Hepatocyte (in vitro differentiated cells): Measurements from ENCODE around the gene OR4F15. TPM values are rescaled to one million over a fixed set of nuclear protein-coding genes. Genes with fewer than 3 reads are reported as not detected.

ENCODE experiments used
- DNase-seq: peaks from one replicate; pipeline ENCODE4 v3.0.0-alpha.2; 2016; ENCODE audit warnings: low spot score
- H2AFZ ChIP-seq: fragments of 200-600 bp; sonication (generic); 2 replicates; pipeline ENCODE4 v1.6.0; 2016; ENCODE audit warnings: antibody characterized with exemption, mild to moderate bottlenecking
- H3K27ac ChIP-seq: fragments of 200-600 bp; sonication (generic); 2 replicates; pipeline ENCODE4 v1.5.1; 2016; ENCODE audit warnings: mild to moderate bottlenecking
- H3K27me3 ChIP-seq: fragments of 200-600 bp; sonication (generic); 2 replicates; pipeline ENCODE4 v1.6.1; 2016
- H3K36me3 ChIP-seq: fragments of 200-600 bp; sonication (generic); replicated peaks from 2 replicates; pipeline ENCODE4 v1.5.1; 2016; ENCODE audit warnings: low read depth; ENCODE audit not compliant: insufficient read depth
- H3K4me1 ChIP-seq: fragments of 200-600 bp; sonication (generic); 2 replicates; pipeline ENCODE4 v1.5.1; 2016; ENCODE audit warnings: mild to moderate bottlenecking, moderate library complexity; ENCODE audit not compliant: insufficient read depth
- H3K4me2 ChIP-seq: fragments of 200-600 bp; sonication (generic); 2 replicates; pipeline ENCODE4 v1.6.0; 2016
- H3K4me3 ChIP-seq: fragments of 200-600 bp; sonication (generic); 2 replicates; pipeline ENCODE4 v1.5.1; 2016; ENCODE audit warnings: mild to moderate bottlenecking
- H3K79me2 ChIP-seq: fragments of 200-600 bp; sonication (generic); 2 replicates; pipeline ENCODE4 v1.6.0; 2017; ENCODE audit warnings: mild to moderate bottlenecking
- H3K9me2 ChIP-seq: fragments of 200-600 bp; sonication (generic); replicated peaks from 2 replicates; pipeline ENCODE4 v1.6.0; 2017; ENCODE audit warnings: mild to moderate bottlenecking; ENCODE audit not compliant: insufficient read depth
- H3K9me3 ChIP-seq: fragments of 200-600 bp; sonication (generic); 2 replicates; pipeline ENCODE4 v1.5.1; 2016; ENCODE audit warnings: low read depth, mild to moderate bottlenecking
- H4K20me1 ChIP-seq: fragments of 200-600 bp; sonication (generic); 2 replicates; pipeline ENCODE4 v1.6.0; 2016; ENCODE audit warnings: mild to moderate bottlenecking; ENCODE audit not compliant: insufficient read depth, poor library complexity, severe bottlenecking
- CTCF ChIP-seq: fragments of 200-600 bp; sonication (generic); IDR thresholded peaks from 2 replicates; pipeline ENCODE4 v1.5.1; 2016; ENCODE audit warnings: antibody characterized with exemption, mild to moderate bottlenecking; ENCODE audit not compliant: poor library complexity
- EZH2 ChIP-seq: fragments of 200-600 bp; sonication (generic); IDR thresholded peaks from 2 replicates; pipeline ENCODE4 v1.6.1; 2016; ENCODE audit warnings: antibody characterized with exemption, mild to moderate bottlenecking, borderline replicate concordance
- EZH2phosphoT487 ChIP-seq: fragments of 200-600 bp; sonication (generic); IDR thresholded peaks from one replicate; pipeline ENCODE4 v1.6.1; 2018; ENCODE audit warnings: antibody characterized with exemption, mild to moderate bottlenecking, low read depth, moderate library complexity; ENCODE audit not compliant: unreplicated experiment, severe bottlenecking
- WGBS: methylation state at CpG from one replicate; pipeline ENCODE4 v1.1.6; 2016; ENCODE audit warnings: low lambda C conversion rate; ENCODE audit errors: missing lambda C conversion rate; 5-methylcytosine and 5-hydroxymethylcytosine counted together
- polyA plus RNA-seq: library from polyadenylated mRNA; unstranded; fragments of >200 nt; fragmentation: Nextera tagmentation; extraction: Ambion mirVana; gene quantifications from 2 replicates; pipeline ENCODE4 v1.2.1, GENCODE V29; 2016
- total RNA-seq: library from RNA; depleted of rRNA; stranded (reverse); fragments of >200 nt; gene quantifications from 2 replicates; pipeline ENCODE4 v1.2.3, GENCODE V29; 2014

OR4F15 gene
- total and polyA plus RNA-seq, 2 experiments from 2014 or later: not detected

GRCh38 chr15:101813803-101814534, 2.0 kb downstream of the OR4F15 start:
- H3K4me3 ChIP-seq: no peak overlapping the region
- H3K79me2 ChIP-seq: no peaks in the 10 kb centered on the region
- 82% methylated on average over 3 of the region's 3 CpGs for WGBS
- H3K4me1 ChIP-seq: no peaks in the 10 kb centered on the region
- H3K4me2 ChIP-seq: no peak overlapping the region
- H3K27ac ChIP-seq: no peak overlapping the region
- no peak overlapping the region for H2AFZ ChIP-seq
- no peaks in the 10 kb centered on the region for H3K9me3 ChIP-seq
- H3K36me3 ChIP-seq: no peaks in the 10 kb centered on the region
- no peaks in the 10 kb centered on the region for H4K20me1 ChIP-seq
- TF ChIP-seq EZH2 (no peak), CTCF (no peak), EZH2phosphoT487 (no peak)
- no peaks in the 10 kb centered on the region for H3K9me2 ChIP-seq
- H3K27me3 ChIP-seq: peaks cover 10% of the 10 kb centered on the region
- DNase-seq: no peak

- no peaks in the 10 kb centered on the region for H3K9me3 ChIP-seq
- TF ChIP-seq EZH2: no peak
- no peak for TF ChIP-seq CTCF
- no peak for TF ChIP-seq EZH2phosphoT487
- no peaks in the 10 kb centered on the region for H3K9me2 ChIP-seq
- peaks cover 5% of the 10 kb centered on the region for H3K27me3 ChIP-seq
- H3K4me1 ChIP-seq: no peaks in the 10 kb centered on the region
- H3K4me3 ChIP-seq: no peak overlapping the region
- no peak overlapping the region for H3K4me2 ChIP-seq
- 74% methylated on average over 6 of the region's 6 CpGs for WGBS
- no peak overlapping the region for H3K27ac ChIP-seq
- no peaks in the 10 kb centered on the region for H3K36me3 ChIP-seq
- no peaks in the 10 kb centered on the region for H3K79me2 ChIP-seq
- no peak for DNase-seq
- no peak overlapping the region for H2AFZ ChIP-seq
- no peaks in the 10 kb centered on the region for H4K20me1 ChIP-seq
These were observed 8.8 kb downstream of the OR4F15 start for GRCh38 chr15:101820781-101821180.

GRCh38 chr15:101827257-101827656, 15.3 kb downstream of the OR4F15 start:
- TF ChIP-seq EZH2 (no peak), EZH2phosphoT487 (no peak), CTCF (no peak)
- Histone ChIP-seq H3K9me2 (no peaks in the 10 kb centered on the region), H2AFZ (no peak overlapping the region), H3K9me3 (no peaks in the 10 kb centered on the region), H3K79me2 (no peaks in the 10 kb centered on the region), H3K4me2 (no peak overlapping the region), H3K4me3 (no peak overlapping the region), H4K20me1 (no peaks in the 10 kb centered on the region), H3K27ac (no peak overlapping the region), H3K27me3 (no peaks in the 10 kb centered on the region), H3K36me3 (no peaks in the 10 kb centered on the region), H3K4me1 (no peaks in the 10 kb centered on the region)
- WGBS: 55% methylated on average over 6 of the region's 6 CpGs
- DNase-seq: no peak
